Stimulated activated naive CD8-positive, alpha-beta T cell treated with anti-CD3 and anti-CD28 coated beads, Interleukin-15, Interleukin-2, amounts not matched to agents 100 ng/mL and 50 ng/mL, for 24 hours (primary cell): ENCODE measurements around the gene LMNA.
"Not testable (repeated sequence)": the region's sequence is repeated elsewhere in the genome, so short reads cannot be mapped to it uniquely, and the experiment has no call there.

ENCODE experiments used
- H3K27ac Mint-ChIP-seq: one replicate; pipeline ENCODE4 v1.8.0; 2021; ENCODE audit warnings: mild to moderate bottlenecking, mixed read lengths
- H3K27me3 Mint-ChIP-seq: one replicate; pipeline ENCODE4 v1.8.0; 2021; ENCODE audit warnings: mixed read lengths
- H3K36me3 Mint-ChIP-seq: one replicate; pipeline ENCODE4 v1.8.0; 2021; ENCODE audit warnings: low read depth, mixed read lengths
- H3K4me1 Mint-ChIP-seq: one replicate; pipeline ENCODE4 v1.8.0; 2021; ENCODE audit warnings: low read depth, mixed read lengths
- H3K4me3 Mint-ChIP-seq: one replicate; pipeline ENCODE4 v1.8.0; 2021; ENCODE audit warnings: mild to moderate bottlenecking, mixed read lengths
- H3K9me3 Mint-ChIP-seq: one replicate; pipeline ENCODE4 v1.8.0; 2021; ENCODE audit warnings: mixed read lengths

LMNA gene

DNA sequence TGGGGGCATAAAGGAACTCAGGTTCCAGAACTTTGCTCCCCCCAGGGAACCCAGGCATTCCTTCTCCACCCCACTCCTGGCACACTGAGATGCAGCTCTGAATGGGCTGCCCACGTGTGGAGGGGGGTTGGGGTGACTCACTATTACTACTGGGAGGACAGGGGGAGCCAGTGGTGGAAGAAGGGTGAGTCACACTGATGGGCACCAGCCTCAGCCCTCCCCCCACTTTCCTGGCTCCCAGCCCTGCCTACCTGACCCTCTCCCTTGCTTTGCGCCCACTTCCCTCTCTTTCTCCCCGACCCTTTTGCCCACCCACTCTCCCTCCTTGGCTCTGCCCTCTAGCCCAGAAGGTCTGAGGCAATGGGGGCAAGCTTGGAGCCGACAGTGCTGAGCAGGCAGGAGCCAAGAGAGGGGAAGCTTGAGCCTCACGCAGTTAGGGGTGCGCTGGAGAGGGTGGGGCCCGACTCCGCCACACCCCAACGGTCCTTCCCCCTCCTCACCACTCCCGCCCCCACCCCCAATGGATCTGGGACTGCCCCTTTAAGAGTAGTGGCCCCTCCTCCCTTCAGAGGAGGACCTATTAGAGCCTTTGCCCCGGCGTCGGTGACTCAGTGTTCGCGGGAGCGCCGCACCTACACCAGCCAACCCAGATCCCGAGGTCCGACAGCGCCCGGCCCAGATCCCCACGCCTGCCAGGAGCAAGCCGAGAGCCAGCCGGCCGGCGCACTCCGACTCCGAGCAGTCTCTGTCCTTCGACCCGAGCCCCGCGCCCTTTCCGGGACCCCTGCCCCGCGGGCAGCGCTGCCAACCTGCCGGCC is at the start of gene LMNA:
LMNA (plus strand) TSS at position 611 of the 818 bp plus-strand sequence. CDS start 208 bp downstream, outside the sequence.
- peak within 1 kb of the TSS; percentile 92 for H3K4me3 Mint-ChIP-seq
- H3K27ac Mint-ChIP-seq, result peak within 1 kb of the TSS; percentile 86
- H3K27me3 Mint-ChIP-seq, result peaks cover 25% of the 10 kb centered on the region
- H3K4me1 Mint-ChIP-seq, result peaks cover 45% of the 10 kb centered on the region
- no peaks in the 10 kb centered on the region for H3K9me3 Mint-ChIP-seq
- H3K36me3 Mint-ChIP-seq, result peaks cover 14% of the 10 kb centered on the region

DNA sequence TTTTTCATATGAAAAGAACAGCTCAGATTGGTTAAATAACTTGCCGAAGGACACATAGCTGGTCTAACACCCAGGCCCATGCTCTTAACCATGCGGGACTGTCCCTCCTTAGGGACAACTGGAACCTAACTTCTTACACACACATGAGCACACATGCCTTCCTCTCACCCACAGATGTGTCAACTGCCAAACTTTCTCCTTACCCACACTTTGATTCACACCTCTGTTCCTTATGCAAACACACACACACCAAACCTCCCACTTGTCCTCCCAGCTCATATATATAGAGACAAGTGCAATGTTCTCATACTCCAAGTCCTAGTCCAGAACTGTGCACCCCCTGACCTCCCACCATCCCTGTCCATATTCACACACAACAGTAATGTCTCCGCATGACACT is 49.3 kb upstream of the LMNA start:
- H3K4me3 Mint-ChIP-seq, result no peak overlapping the region
- peak overlapping the region; percentile 12 for H3K27ac Mint-ChIP-seq
- H3K36me3 Mint-ChIP-seq, result no peaks in the 10 kb centered on the region
- H3K4me1 Mint-ChIP-seq, result peaks cover 14% of the 10 kb centered on the region
- H3K9me3 Mint-ChIP-seq, result no peaks in the 10 kb centered on the region
- no peaks in the 10 kb centered on the region for H3K27me3 Mint-ChIP-seq

DNA sequence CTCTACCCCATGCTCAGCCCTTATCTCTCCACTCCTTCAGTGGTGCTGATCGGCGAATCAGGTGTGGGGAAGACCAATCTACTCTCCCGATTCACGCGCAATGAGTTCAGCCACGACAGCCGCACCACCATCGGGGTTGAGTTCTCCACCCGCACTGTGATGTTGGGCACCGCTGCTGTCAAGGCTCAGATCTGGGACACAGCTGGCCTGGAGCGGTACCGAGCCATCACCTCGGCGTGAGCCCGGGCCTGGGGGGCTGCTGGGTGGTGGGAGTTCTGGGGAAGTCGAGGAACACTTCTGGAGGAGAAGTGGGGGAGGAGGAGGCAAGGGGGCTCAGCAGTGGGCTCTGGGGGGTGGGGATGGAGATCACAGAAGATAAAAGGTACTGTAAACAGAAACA is 48.6 kb upstream of the LMNA start:
- Mint-ChIP-seq H3K27me3 (no peaks in the 10 kb centered on the region), H3K9me3 (no peaks in the 10 kb centered on the region), H3K36me3 (no peaks in the 10 kb centered on the region), H3K4me1 (peaks cover 14% of the 10 kb centered on the region), H3K27ac (no peak overlapping the region), H3K4me3 (no peak overlapping the region)

DNA sequence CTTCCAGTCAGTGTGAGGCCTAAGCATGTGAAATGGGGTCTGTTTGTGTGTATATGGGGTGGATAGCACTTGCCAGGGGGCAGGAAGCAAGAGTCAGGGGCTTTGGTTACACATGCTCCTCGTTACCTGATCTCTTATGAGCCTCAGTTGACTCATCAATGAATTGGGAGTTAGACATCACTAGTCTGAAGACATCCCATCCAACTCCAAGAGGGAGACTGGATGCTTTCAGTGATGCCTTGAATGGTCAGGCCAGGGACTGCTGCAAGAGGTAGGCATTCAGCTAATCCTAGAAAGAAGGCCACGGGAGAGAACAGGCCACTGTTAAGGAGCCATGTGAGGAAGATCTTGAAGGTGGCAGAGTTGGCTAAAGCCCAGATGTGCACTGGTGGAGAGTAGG is 47.2 kb upstream of the LMNA start:
- Mint-ChIP-seq H3K27ac (no peak overlapping the region), H3K27me3 (no peaks in the 10 kb centered on the region), H3K9me3 (no peaks in the 10 kb centered on the region), H3K36me3 (no peaks in the 10 kb centered on the region), H3K4me1 (peaks cover 14% of the 10 kb centered on the region), H3K4me3 (no peak overlapping the region)

DNA sequence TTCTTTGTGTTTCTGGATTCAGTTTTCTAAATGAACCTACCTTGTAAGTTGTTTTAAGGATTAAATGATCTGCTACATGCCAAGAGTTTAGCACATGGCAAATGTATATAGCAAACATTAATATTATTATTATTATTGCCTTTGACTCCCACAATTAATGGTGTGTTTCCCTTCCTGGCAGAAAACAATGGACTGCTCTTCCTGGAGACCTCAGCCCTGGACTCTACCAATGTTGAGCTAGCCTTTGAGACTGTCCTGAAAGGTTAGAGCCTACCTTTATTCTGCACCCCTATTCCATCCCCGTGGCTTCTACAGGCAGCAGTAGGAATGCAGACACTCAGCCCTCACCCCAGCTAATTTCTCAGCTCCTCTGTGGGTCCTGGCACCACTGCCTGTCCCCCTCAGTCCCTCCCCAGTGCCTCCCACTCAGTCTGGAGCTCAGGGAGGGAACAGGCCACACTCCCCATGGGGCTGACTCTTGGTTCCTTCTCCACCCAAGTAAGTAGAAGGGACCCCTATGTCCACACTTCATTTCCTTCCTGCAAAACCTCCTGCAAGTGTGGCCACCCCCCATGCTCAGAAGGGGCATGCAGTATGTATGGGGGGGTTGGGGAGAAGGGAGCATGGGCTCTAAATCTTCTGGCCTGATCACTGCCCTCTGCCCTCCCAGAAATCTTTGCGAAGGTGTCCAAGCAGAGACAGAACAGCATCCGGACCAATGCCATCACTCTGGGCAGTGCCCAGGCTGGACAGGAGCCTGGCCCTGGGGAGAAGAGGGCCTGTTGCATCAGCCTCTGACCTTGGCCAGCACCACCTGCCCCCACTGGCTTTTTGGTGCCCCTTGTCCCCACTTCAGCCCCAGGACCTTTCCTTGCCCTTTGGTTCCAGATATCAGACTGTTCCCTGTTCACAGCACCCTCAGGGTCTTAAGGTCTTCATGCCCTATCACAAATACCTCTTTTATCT is 44.7 kb upstream of the LMNA start:
- no peaks in the 10 kb centered on the region for H3K27me3 Mint-ChIP-seq
- H3K4me3 Mint-ChIP-seq, result no peak overlapping the region
- no peak overlapping the region for H3K27ac Mint-ChIP-seq
- peaks cover 13% of the 10 kb centered on the region for H3K4me1 Mint-ChIP-seq
- no peaks in the 10 kb centered on the region for H3K36me3 Mint-ChIP-seq
- H3K9me3 Mint-ChIP-seq, result no peaks in the 10 kb centered on the region

DNA sequence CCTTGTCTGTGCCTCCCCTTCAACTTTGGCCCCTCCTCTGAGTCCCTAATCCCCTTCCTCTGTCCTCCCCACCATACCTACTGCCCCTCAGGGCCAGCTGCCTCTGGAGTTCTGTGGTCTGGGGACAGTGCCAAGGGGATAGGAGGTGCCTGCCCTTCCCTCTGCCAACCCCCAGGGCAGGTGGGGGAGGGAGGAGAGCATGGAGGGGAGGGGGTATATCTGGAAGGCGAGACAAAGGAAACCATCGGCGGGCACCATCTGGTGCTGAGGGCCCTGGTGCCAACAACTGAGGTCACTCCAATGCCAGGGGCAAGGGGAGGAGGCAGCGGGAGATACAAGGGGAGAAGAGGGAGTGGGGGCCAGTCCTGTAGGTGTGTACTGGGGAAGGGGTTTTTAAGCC is 44.0 kb upstream of the LMNA start:
- H3K9me3 Mint-ChIP-seq, result no peaks in the 10 kb centered on the region
- H3K27me3 Mint-ChIP-seq, result no peaks in the 10 kb centered on the region
- H3K4me1 Mint-ChIP-seq, result peaks cover 5% of the 10 kb centered on the region
- H3K27ac Mint-ChIP-seq, result no peak overlapping the region
- H3K36me3 Mint-ChIP-seq, result no peaks in the 10 kb centered on the region
- H3K4me3 Mint-ChIP-seq, result no peak overlapping the region

DNA sequence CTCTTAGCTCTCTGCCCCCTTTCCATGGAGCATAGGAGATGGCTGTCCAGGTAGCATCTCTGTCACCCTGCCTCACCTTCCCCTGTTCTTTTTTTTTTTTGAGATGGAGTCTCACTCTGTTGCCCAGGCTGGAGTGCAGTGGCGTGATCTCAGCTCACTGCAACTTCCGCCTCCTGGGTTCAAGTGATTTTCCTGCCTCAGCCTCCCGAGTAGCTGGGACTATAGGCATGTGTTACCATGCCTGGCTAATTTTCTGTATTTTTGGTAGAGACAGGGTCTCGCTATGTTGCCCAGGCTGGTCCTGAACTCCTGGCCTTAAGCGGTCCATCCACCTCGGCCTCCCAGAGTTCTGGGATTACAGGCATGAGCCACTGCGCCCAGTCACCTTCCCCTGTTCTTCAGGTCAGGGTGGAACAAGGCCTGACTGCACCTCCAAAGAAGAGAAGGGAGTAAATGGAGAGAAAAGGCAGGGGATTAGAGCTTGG is 43.1 kb upstream of the LMNA start:
- not testable (repeated sequence) for H3K27ac Mint-ChIP-seq, H3K27me3 Mint-ChIP-seq, H3K36me3 Mint-ChIP-seq

DNA sequence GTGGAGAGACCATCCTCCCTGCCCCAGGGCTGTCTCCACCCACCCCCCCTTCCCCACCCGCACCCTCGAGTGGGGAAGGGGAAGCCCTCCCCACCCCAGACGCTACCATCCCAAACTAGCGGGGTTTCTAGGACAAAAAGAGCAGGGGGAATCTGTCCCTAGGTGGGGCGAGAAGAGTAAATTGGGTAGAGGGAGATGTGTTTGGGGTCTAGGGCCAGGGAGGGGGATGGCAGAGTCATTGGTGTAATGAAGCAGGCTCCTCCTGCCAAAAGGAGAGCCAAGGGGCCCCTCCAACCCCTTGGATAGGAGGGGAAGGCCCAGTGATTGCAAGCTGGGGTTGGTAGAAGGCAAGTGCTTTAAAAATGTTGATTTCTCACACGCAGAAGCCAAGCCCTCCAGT is 42.3 kb upstream of the LMNA start:
- no peaks in the 10 kb centered on the region for H3K27me3 Mint-ChIP-seq
- H3K4me3 Mint-ChIP-seq, result no peak overlapping the region
- H3K4me1 Mint-ChIP-seq, result no peaks in the 10 kb centered on the region
- H3K9me3 Mint-ChIP-seq, result no peaks in the 10 kb centered on the region
- no peak overlapping the region for H3K27ac Mint-ChIP-seq
- H3K36me3 Mint-ChIP-seq, result no peaks in the 10 kb centered on the region

More for the DNA sequence above, 43.1 kb upstream of the LMNA start:
- not testable (repeated sequence) for H3K9me3 Mint-ChIP-seq, H3K4me3 Mint-ChIP-seq, H3K4me1 Mint-ChIP-seq

DNA sequence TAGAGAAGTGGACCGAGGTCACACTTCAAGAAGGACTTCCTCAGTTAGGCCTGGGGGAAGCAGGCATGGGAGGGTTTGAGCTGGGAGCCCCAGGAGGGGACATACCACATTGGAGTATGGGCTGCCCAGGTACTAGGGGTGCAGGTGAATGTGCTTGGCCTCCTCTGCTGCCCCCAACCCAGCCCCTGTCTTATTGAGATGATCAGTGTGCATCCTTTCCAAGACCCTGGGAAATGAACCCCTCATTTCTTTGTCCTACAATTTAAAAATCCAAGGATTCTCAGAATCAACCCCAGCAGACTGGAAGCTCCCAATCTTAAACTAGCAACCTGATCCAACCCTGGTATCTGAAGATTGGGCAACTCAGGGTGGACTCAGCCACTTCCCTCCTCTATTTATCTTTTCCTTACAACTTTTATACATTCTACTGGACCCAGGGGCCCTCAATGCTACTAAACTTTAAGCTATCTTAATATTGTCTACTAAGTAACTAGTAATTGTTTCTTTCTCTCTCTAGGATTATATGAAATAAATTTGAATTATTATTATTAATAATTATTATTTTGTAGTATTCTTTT is 41.3 kb upstream of the LMNA start:
- Mint-ChIP-seq H3K4me1 (no peaks in the 10 kb centered on the region), H3K27me3 (no peaks in the 10 kb centered on the region), H3K27ac (no peak overlapping the region), H3K4me3 (no peak overlapping the region), H3K9me3 (no peaks in the 10 kb centered on the region), H3K36me3 (no peaks in the 10 kb centered on the region)

DNA sequence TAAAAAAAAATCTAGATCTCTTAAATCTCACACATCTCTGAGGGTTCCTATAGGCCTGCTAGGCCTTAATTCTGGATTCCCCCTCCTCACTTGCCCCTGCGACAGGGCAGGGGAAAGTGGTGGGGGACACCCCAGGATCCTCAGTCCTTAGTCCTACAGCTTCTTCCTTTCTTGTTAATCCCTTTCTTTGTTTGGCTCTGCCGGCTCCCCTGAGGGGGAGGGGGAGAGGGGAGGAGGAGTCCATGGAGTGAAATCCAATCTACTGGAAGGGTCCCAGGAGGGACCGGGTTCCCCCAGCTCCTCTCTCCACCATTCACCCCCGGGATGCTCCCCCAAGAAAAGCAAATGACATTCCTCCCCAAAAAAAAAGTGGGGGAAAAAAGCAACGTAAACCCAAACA is 40.8 kb upstream of the LMNA start:
- Mint-ChIP-seq H3K4me1 (no peaks in the 10 kb centered on the region), H3K27me3 (peaks cover 2% of the 10 kb centered on the region), H3K27ac (no peak overlapping the region), H3K4me3 (no peak overlapping the region), H3K36me3 (no peaks in the 10 kb centered on the region), H3K9me3 (no peaks in the 10 kb centered on the region)

DNA sequence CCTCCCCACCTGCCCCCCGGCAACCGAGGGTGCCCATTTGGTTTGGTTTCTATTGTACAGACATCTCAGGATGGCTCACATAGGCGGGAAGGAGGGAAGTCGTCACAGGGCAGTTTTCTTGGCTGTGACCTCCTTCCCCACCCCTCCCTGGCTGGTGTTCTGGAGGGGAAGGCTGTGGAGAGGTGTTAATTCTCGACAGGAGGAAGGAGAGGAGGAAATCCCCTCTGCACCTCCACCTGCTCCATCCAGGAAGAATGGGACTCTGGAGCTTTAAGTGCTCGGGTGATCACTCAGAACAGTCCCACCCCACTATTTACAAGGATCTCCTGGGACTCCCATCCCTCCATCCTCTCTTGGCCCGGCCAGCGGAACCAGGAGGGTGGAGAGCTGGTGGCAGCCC is 39.9 kb upstream of the LMNA start:
- H3K4me1 Mint-ChIP-seq, result no peaks in the 10 kb centered on the region
- no peaks in the 10 kb centered on the region for H3K9me3 Mint-ChIP-seq
- H3K27ac Mint-ChIP-seq, result no peak overlapping the region
- H3K4me3 Mint-ChIP-seq, result no peak overlapping the region
- H3K27me3 Mint-ChIP-seq, result peaks cover 5% of the 10 kb centered on the region
- H3K36me3 Mint-ChIP-seq, result no peaks in the 10 kb centered on the region

DNA sequence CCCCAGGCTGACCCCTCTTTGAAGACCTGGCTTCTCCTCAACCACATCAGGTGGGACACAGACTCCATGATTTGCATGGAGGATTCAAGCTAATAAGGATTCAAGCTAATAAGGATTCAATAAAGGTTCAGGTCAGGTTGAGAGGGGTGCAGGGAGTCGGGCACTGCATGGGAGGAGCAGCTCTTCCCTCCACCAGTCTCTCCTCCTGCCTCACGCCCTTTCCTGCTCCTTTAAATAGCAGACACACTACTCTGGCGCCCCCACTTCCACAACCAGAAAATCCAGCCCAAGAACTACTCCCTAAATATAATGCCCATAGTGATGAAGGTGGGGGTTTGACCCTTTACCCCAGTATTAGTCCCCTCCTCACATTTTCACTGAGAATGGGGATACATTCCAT is 39.3 kb upstream of the LMNA start:
- no peak overlapping the region for H3K27ac Mint-ChIP-seq
- peaks cover 8% of the 10 kb centered on the region for H3K27me3 Mint-ChIP-seq
- H3K4me3 Mint-ChIP-seq, result no peak overlapping the region
- no peaks in the 10 kb centered on the region for H3K36me3 Mint-ChIP-seq
- H3K9me3 Mint-ChIP-seq, result no peaks in the 10 kb centered on the region
- no peaks in the 10 kb centered on the region for H3K4me1 Mint-ChIP-seq

DNA sequence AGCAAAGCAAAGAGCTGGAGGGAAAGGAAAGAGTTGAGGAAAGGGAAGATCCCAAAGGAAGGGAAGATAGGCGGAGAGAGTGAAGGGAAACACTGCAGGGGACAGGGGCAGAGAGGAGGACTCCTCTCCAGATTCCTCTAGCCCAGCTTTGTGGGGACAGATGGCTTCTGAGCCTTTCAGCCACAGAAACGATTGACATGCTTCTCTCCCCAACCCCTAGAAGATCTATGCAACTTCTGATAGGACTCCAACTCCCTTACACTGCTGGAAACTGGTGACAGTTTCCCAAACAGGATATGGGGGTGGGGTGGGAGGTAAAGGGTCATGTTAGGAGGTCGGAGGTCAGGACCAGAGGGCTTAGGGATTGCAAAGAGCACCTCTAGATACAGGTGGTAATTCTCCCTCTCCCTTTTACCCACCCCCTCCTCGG is 38.7 kb upstream of the LMNA start:
- Mint-ChIP-seq H3K4me3 (no peak overlapping the region), H3K27me3 (peaks cover 8% of the 10 kb centered on the region), H3K4me1 (no peaks in the 10 kb centered on the region), H3K36me3 (no peaks in the 10 kb centered on the region), H3K27ac (no peak overlapping the region), H3K9me3 (no peaks in the 10 kb centered on the region)

DNA sequence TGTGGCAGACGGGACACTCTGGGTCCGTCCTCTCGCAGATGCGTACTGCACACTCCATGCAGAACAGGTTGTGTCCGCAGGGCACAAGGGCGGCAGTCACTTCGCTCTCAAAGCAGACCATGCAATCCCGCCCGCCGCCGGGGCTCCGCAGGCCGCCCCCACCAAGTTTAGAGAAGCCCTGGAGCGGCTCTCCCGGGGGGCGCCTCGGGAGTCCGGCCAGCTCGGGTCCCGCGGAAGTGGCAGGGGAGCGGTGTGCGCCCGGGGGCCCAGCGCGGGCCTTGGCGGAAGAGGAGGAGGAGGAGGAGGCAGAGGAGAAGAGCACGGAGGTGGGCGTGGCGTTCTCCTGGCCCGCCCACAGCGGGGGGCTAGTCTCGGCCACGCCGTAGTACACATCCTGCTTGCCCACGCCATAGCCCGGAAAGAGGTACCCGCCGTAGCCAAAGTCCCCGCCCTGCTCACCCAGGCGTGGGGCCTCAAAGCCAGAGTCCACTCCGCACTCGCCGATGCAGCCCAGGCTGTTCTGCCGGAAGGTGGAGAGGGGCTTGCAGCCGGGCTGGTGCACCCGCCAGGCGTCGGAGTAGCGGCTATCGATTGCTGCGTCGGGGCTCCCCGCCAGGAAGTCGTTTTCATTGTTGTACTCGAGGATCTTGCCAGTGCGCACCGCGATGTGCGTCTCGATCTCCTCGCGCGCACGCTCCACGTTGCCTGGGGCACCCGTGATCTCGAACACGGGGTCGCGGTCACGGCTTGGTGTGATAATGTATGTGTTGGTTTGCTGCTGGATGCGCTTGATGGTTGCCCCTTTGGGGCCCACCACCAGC is 37.7 kb upstream of the LMNA start:
- Mint-ChIP-seq H3K27me3 (peaks cover 8% of the 10 kb centered on the region), H3K4me3 (peak overlapping the region; percentile 52), H3K4me1 (no peaks in the 10 kb centered on the region), H3K9me3 (no peaks in the 10 kb centered on the region), H3K27ac (no peak overlapping the region), H3K36me3 (no peaks in the 10 kb centered on the region)
